Fibroblast of the aortic adventitia (primary cell): ENCODE data around the gene CALU. TPM values are rescaled to one million over a fixed set of nuclear protein-coding genes. Genes with fewer than 3 reads are reported as not detected.
A peak's percentile ranks its signal among the peaks of the same experiment; 100 is the strongest.

Source experiments
- DNase-seq: peaks from one replicate; pipeline ENCODE4 v3.0.0-alpha.2; 2010; ENCODE audit warnings: low read depth
- H3K4me3 ChIP-seq: 2 replicates; pipeline ENCODE4 v1.5.1; 2011; ENCODE audit warnings: low read depth, mild to moderate bottlenecking, control low read depth, low read length, moderate library complexity
- CTCF ChIP-seq: IDR thresholded peaks from 2 replicates; pipeline ENCODE4 v1.5.1; 2011; ENCODE audit warnings: mild to moderate bottlenecking, low read length, control low read depth, inconsistent platforms; ENCODE audit not compliant: insufficient read depth
- total RNA-seq: library from RNA; depleted of rRNA; stranded (reverse); fragments of >200 nt; gene quantifications from 2 replicates; pipeline ENCODE4 v1.2.3, GENCODE V29; 2012; ENCODE audit warnings: low replicate concordance

The CALU gene
- total RNA-seq, 1 donor, result 624 TPM

GRCh38 chr7:128773604-128774003 is 34.4 kb downstream of the CALU start:
- no peak for DNase-seq
- no peak for TF ChIP-seq CTCF
- H3K4me3 ChIP-seq, result no peak overlapping the region

GRCh38 chr7:128774029-128774689 is 35.0 kb downstream of the CALU start:
- H3K4me3 ChIP-seq, result no peak overlapping the region
- no peak for TF ChIP-seq CTCF
- DNase-seq, result no peak

- no peak overlapping the region for H3K4me3 ChIP-seq
- TF ChIP-seq CTCF, result no peak
- no peak for DNase-seq
Measured at GRCh38 chr7:128774921-128775320, 35.8 kb downstream of the CALU start.

GRCh38 chr7:128775744-128776474 is 36.8 kb downstream of the CALU start, which contains the start of gene OPN1SW:
OPN1SW (minus strand) TSS chr7:128775794; CDS start chr7:128775781, 13 bp downstream.
- DNase-seq, result no peak
- no peak within 1 kb of the TSS for H3K4me3 ChIP-seq
- TF ChIP-seq CTCF, result no peak

- DNase-seq, result peak; percentile 46
- TF ChIP-seq CTCF, result no peak
Measured at GRCh38 chr7:128777156-128778123, 38.3 kb downstream of the CALU start.

GRCh38 chr7:128778946-128779345 is 39.8 kb downstream of the CALU start:
- TF ChIP-seq CTCF, result no peak
- no peak for DNase-seq
- H3K4me3 ChIP-seq, result no peak overlapping the region

More at GRCh38 chr7:128777156-128778123, 38.3 kb downstream of the CALU start:
- H3K4me3 ChIP-seq, result no peak overlapping the region
